H1 (cell line): ENCODE measurements around the gene ASB1. TPM values are rescaled to one million over a fixed set of nuclear protein-coding genes. Genes with fewer than 3 reads are reported as not detected.

ENCODE experiments used
- ASH2L ChIP-seq: fragments of 200-600, 300-600 bp; sonication (generic); IDR thresholded peaks from one replicate; pipeline ENCODE4 v1.7.1; 2017; ENCODE audit warnings: low read length
- CTBP2 ChIP-seq: IDR thresholded peaks from 2 replicates; pipeline ENCODE4 v1.7.0; 2011; ENCODE audit warnings: borderline replicate concordance, mild to moderate bottlenecking, moderate library complexity, mixed read lengths, low read length; ENCODE audit not compliant: insufficient read depth, insufficient read length
- SIN3A ChIP-seq, 2 experiments: IDR thresholded peaks in 1 of 2; conservative IDR thresholded peaks in 1 of 2; 2 replicates each; pipeline ENCODE4 v1.6.1; 2011 to 2012; ENCODE audit warnings: low read length in 2 of 2, improper control_type of control experiment in 1 of 2, low read depth in 1 of 2, mild to moderate bottlenecking in 1 of 2
- polyA plus RNA-seq, 7 experiments: library from polyadenylated mRNA; depleted of rRNA in 3 of 7; stranded (reverse) in 5 of 7; unstranded in 2 of 7; fragments of >200 nt in 5 of 7; fragments of 200-250 nt in 2 of 7; gene quantifications; 1 replicate in 5 of 7; 2 replicates in 1 of 7; 4 replicates in 1 of 7; pipeline versions ENCODE4 v1.2.1 to v1.2.3, GENCODE V29; 2011 to 2013; ENCODE audit warnings: missing spikeins in 2 of 7, mixed read lengths in 2 of 7
- total RNA-seq: library from RNA; stranded (reverse); fragmentation: NEBNext Ultra II Directional; extraction: Animal tissue kit (Norgen Biotek cat#: 25700); gene quantifications from 2 replicates; pipeline ENCODE4 v1.2.1, GENCODE V29; 2021

ASB1 gene
- total and polyA plus RNA-seq, 2 of the 8 experiments (the other 6 are each of a cell fraction or from before 2014, with no cell fraction given): 24.1 to 36.0 TPM

- TF ChIP-seq SIN3A (conservative IDR thresholded peaks at IDR 0.05 in 1 of 2, IDR thresholded peaks at IDR 0.05 in 1 of 2; ENCODE audit: low read depth in 1 of 2, low read length in 2 of 2) (no peak), ASH2L (no peak), CTBP2 (no peak)
Observed at GRCh38 chr2:238484522-238485452, 58.1 kb downstream of the ASB1 start (continued).
